Osteocyte (in vitro differentiated cells): Measurements from ENCODE around the gene CD101. TPM values are rescaled to one million over a fixed set of nuclear protein-coding genes. Genes with fewer than 3 reads are reported as not detected.

Experiments used
- DNase-seq: peaks from one replicate; pipeline ENCODE4 v3.0.0; 2021; ENCODE audit warnings: mixed read lengths; ENCODE audit not compliant: unreplicated experiment; ENCODE audit errors: extremely low spot score
- H3K27ac Mint-ChIP-seq: one replicate; pipeline ENCODE4 v1.8.0; 2021; ENCODE audit warnings: mild to moderate bottlenecking, mixed read lengths; ENCODE audit not compliant: unreplicated experiment
- H3K27me3 Mint-ChIP-seq: one replicate; pipeline ENCODE4 v1.8.0; 2021; ENCODE audit warnings: mixed read lengths; ENCODE audit not compliant: unreplicated experiment
- H3K36me3 Mint-ChIP-seq: one replicate; pipeline ENCODE4 v1.8.0; 2021; ENCODE audit warnings: mixed read lengths; ENCODE audit not compliant: unreplicated experiment
- H3K4me1 Mint-ChIP-seq: one replicate; pipeline ENCODE4 v1.8.0; 2021; ENCODE audit warnings: mixed read lengths; ENCODE audit not compliant: unreplicated experiment
- H3K4me3 Mint-ChIP-seq: one replicate; pipeline ENCODE4 v1.8.0; 2021; ENCODE audit warnings: mild to moderate bottlenecking, moderate library complexity, mixed read lengths; ENCODE audit not compliant: unreplicated experiment
- H3K9me3 Mint-ChIP-seq: one replicate; pipeline ENCODE4 v1.8.0; 2021; ENCODE audit warnings: mixed read lengths; ENCODE audit not compliant: unreplicated experiment
- CTCF ChIP-seq: fragments of 200-600 bp; sonication (generic); IDR thresholded peaks from 2 replicates; pipeline ENCODE4 v1.5.0; 2021; ENCODE audit warnings: antibody characterized with exemption, mild to moderate bottlenecking, moderate library complexity
- total RNA-seq: library from RNA; stranded (reverse); gene quantifications from 2 replicates; pipeline ENCODE4 v1.2.1, GENCODE V29; 2021

Gene CD101
- total RNA-seq, 1 donor from 2014 or later: 0.78 TPM

DNA sequence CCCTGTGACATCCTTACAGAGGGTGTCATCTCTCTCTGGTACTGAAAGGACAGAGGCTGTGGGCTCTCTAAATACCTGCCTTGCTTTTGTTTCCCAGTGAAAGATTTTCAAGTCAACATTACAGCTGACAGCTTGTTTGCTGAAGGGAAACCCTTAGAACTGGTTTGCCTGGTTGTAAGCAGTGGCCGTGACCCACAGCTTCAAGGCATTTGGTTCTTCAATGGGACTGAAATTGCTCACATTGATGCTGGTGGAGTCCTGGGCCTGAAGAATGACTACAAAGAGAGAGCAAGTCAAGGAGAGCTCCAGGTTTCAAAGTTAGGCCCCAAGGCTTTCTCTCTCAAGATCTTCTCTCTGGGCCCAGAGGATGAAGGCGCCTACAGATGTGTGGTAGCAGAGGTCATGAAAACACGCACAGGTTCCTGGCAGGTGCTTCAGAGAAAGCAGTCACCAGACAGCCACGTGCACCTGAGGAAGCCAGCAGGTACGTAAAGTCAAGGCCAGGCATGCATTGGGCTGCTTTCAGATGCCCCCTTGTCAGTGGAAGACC is 11.8 kb downstream of the CD101 start:
- no peak for DNase-seq
- Mint-ChIP-seq H3K4me1 (no peaks in the 10 kb centered on the region), H3K9me3 (no peaks in the 10 kb centered on the region), H3K27ac (no peak overlapping the region), H3K36me3 (no peaks in the 10 kb centered on the region), H3K4me3 (no peak overlapping the region), H3K27me3 (no peaks in the 10 kb centered on the region)
- TF ChIP-seq CTCF: no peak

DNA sequence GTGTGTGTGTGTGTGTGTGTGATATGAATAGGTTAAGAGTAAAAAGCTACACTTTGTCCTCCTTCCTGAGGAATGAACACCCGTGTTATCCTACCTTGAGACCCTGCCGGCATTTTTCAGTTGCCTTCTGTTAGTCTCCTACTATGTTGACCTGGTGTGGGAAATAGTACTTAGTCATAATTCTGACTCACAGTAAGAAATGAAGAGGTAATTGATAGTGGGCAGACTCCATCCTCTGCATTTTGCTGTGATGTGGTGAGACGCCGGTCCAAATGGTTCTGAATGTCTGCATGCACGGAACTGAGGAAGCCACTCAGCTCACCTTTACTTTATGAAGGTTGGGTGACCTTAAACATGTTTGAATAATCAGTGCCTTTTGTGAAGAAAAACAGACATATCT is 12.6 kb downstream of the CD101 start:
- H3K4me3 Mint-ChIP-seq: no peak overlapping the region
- no peak for TF ChIP-seq CTCF
- H3K9me3 Mint-ChIP-seq: no peaks in the 10 kb centered on the region

DNA sequence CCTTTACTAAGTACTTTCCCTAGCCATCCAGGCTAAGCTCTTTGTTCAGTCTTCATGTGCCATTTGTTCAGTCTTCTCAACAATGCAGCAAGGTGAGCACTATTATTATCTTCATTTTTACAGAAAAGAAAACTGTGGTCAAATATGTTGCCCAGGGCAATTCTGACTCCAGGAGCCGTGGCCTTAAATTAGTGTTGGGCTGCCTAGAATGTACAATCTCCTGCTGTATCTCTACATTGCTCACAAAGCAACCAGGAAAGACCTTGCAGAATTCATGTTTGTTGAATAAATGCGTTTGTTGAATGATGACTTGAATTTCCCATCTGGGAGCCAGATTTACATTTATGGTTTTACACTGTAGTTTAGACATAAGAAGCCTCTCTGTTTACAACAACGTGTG is 14.2 kb downstream of the CD101 start:
- TF ChIP-seq CTCF: no peak
- no peak overlapping the region for H3K27ac Mint-ChIP-seq
- H3K27me3 Mint-ChIP-seq: no peaks in the 10 kb centered on the region
- DNase-seq: no peak
- H3K4me3 Mint-ChIP-seq: no peak overlapping the region
- H3K9me3 Mint-ChIP-seq: no peaks in the 10 kb centered on the region
- H3K36me3 Mint-ChIP-seq: no peaks in the 10 kb centered on the region
- H3K4me1 Mint-ChIP-seq: no peaks in the 10 kb centered on the region

More for the DNA sequence above, 12.6 kb downstream of the CD101 start:
- Mint-ChIP-seq H3K27me3 (no peaks in the 10 kb centered on the region), H3K27ac (no peak overlapping the region), H3K4me1 (no peaks in the 10 kb centered on the region), H3K36me3 (no peaks in the 10 kb centered on the region)
- no peak for DNase-seq

GRCh38 chr1:117017062-117017461 is 15.5 kb downstream of the CD101 start:
- Mint-ChIP-seq H3K27me3 (no peaks in the 10 kb centered on the region), H3K27ac (no peak overlapping the region), H3K4me1 (peaks cover under 1% of the 10 kb centered on the region), H3K4me3 (no peak overlapping the region), H3K36me3 (no peaks in the 10 kb centered on the region), H3K9me3 (no peaks in the 10 kb centered on the region)
- no peak for TF ChIP-seq CTCF
- DNase-seq: no peak

DNA sequence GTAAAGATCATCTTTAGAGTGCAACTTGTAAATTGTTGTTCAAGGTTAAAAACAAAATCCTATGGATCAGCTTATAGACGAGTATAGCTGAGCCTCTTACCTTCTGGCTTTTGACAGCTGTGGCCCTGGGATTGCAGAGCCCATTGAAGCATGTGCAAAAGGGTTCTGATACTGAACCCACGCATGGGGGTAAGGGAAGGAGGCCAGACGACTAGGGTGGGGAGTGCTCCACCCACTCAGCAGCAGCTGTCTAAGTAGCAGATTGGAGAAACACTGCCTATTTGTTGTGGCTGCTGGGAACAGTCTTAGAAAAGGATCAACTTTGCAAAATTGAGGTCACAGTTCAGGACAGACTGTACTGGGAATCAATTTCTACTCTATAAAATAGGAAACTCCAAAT is 16.1 kb downstream of the CD101 start:
- peaks cover 4% of the 10 kb centered on the region for H3K4me1 Mint-ChIP-seq

More for the DNA sequence above, 16.1 kb downstream of the CD101 start:
- Mint-ChIP-seq H3K4me3 (no peak overlapping the region), H3K27me3 (no peaks in the 10 kb centered on the region), H3K9me3 (no peaks in the 10 kb centered on the region), H3K27ac (no peak overlapping the region), H3K36me3 (no peaks in the 10 kb centered on the region)
- no peak for TF ChIP-seq CTCF
- no peak for DNase-seq
